Activated B cell treated with CpG ODN at 0.5 μM for 24 hours (primary cell): Measurements from ENCODE around the gene PIP5KL1. TPM values are rescaled to one million over a fixed set of nuclear protein-coding genes. Genes with fewer than 3 reads are reported as not detected.

ENCODE experiments used
- ATAC-seq: fragments of 200-7000 bp; cut with Tn5 transposase; one replicate; pipeline ENCODE4 v1.10.0; 2021; ENCODE audit warnings: low read depth, mild to moderate bottlenecking, moderate library complexity
- CTCF ChIA-PET: fragments of 350-600 bp; sonication (Branson Sonifier 250); formaldehyde crosslinking; loops from one replicate; lab custom pipeline; 2021; ENCODE audit warnings: antibody characterized with exemption; lab: Charles Lee
- POLR2A ChIA-PET: fragments of 350-600 bp; sonication (Branson Sonifier 250); formaldehyde crosslinking; loops from one replicate; lab custom pipeline; 2021; ENCODE audit warnings: antibody characterized with exemption; lab: Charles Lee
- DNase-seq: peaks from one replicate; pipeline ENCODE4 v3.0.0; 2022
- H3K27ac Mint-ChIP-seq: one replicate; pipeline ENCODE4 v1.8.0; 2020; ENCODE audit warnings: mixed read lengths
- H3K27me3 Mint-ChIP-seq: one replicate; pipeline ENCODE4 v1.8.0; 2021; ENCODE audit warnings: mixed read lengths
- H3K36me3 Mint-ChIP-seq: one replicate; pipeline ENCODE4 v1.8.0; 2021; ENCODE audit warnings: low read depth, mixed read lengths
- H3K4me1 Mint-ChIP-seq: one replicate; pipeline ENCODE4 v1.8.0; 2021; ENCODE audit warnings: mixed read lengths
- H3K4me3 Mint-ChIP-seq: one replicate; pipeline ENCODE4 v1.8.0; 2020; ENCODE audit warnings: mild to moderate bottlenecking, mixed read lengths
- H3K9me3 Mint-ChIP-seq: one replicate; pipeline ENCODE4 v1.8.0; 2020; ENCODE audit warnings: mixed read lengths
- intact Hi-C: fragments of 100-400 bp; cut with micrococcal nuclease; formaldehyde crosslinking; loops from one replicate; pipeline ENCODE4 v1.15.1; 2024
- total RNA-seq: library from RNA; stranded (reverse); gene quantifications from 2 replicates; pipeline ENCODE4 v1.2.3, GENCODE V29; 2022
- TF ChIP-seq, protein P1 (sequence below): fragments of 200-600 bp; IDR thresholded peaks from one replicate; pipeline ENCODE4 v1.8.0; 2022; ENCODE audit warnings: antibody characterized with exemption, mild to moderate bottlenecking

PIP5KL1 gene
- total RNA-seq, 1 donor from 2014 or later, result 1.8 TPM

DNA sequence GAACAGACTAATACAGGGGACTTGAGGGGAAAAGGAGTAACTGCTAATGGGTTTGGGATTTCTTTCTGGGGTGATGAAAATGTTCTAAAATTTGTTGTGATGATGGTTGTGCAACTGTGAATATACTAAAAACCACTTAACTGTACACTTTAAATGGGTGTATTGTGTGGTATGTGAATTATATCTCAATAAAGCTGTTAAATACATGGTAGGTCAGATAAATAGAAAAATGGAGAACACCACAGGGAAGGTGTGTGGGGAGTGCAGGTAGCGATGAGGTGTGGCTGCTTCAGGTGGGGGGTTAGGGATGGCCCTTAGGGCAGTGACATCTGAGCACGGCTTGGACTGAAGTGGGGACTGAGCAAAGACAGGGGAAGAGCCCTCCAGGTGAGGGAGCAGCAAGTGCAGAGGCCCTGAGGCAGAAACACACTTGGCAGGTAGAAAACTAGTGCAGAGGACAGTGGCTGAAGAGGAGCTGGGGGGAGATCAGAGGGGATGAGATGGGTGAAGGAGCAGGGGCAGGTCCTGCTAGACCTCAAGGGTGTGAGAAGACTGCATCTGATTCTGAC, 29.3 kb upstream of the PIP5KL1 start:
- CTCF ChIA-PET, result interaction anchor here (1.0 to 8.6 kb wide), 3 partner anchors 19 to 158 kb away, joined by 3 to 180 read pairs (median 7); no protein-coding TSS in a partner anchor
- H3K27me3 Mint-ChIP-seq, result no peaks in the 10 kb centered on the region
- no peak overlapping the region for H3K4me3 Mint-ChIP-seq
- POLR2A ChIA-PET, result interaction anchor here (0.5 to 3.0 kb wide), 4 partner anchors 11 to 871 kb away, joined by 3 to 13 read pairs (median 4); no protein-coding TSS in a partner anchor
- peaks cover 3% of the 10 kb centered on the region for H3K9me3 Mint-ChIP-seq
- H3K36me3 Mint-ChIP-seq, result peaks cover 42% of the 10 kb centered on the region
- DNase-seq (no peak), ATAC-seq (no peak)
- TF ChIP-seq, protein P1, sequence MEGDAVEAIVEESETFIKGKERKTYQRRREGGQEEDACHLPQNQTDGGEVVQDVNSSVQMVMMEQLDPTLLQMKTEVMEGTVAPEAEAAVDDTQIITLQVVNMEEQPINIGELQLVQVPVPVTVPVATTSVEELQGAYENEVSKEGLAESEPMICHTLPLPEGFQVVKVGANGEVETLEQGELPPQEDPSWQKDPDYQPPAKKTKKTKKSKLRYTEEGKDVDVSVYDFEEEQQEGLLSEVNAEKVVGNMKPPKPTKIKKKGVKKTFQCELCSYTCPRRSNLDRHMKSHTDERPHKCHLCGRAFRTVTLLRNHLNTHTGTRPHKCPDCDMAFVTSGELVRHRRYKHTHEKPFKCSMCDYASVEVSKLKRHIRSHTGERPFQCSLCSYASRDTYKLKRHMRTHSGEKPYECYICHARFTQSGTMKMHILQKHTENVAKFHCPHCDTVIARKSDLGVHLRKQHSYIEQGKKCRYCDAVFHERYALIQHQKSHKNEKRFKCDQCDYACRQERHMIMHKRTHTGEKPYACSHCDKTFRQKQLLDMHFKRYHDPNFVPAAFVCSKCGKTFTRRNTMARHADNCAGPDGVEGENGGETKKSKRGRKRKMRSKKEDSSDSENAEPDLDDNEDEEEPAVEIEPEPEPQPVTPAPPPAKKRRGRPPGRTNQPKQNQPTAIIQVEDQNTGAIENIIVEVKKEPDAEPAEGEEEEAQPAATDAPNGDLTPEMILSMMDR, result no peak
- intact Hi-C loops, result no loop called here
- H3K4me1 Mint-ChIP-seq, result peaks cover 80% of the 10 kb centered on the region
- H3K27ac Mint-ChIP-seq, result peak overlapping the region; percentile 75

DNA sequence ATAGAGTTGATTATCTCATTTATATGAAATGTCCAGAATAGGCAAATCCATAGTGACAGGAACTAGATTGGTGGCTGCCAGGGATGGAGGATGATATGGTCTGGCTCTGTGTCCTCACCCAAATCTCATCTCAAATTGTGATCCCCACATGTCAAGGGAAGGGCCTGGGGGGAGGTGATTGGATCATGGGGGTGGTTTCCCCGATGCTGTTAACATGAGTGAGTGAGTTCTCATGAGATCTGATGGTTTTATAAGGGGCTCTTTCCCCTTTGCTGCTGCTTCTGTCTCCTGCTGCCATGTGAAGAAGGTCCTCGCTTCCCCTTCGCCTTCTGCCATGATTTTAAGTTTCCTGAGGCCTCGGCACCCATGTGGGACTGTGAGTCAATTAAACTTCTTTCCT, 28.8 kb upstream of the PIP5KL1 start:
- ATAC-seq, result no peak
- peaks cover 42% of the 10 kb centered on the region for H3K36me3 Mint-ChIP-seq
- ChIA-PET POLR2A (interaction anchor here (0.5 to 3.0 kb wide), 3 partner anchors 12 to 110 kb away, joined by 3 to 13 read pairs (median 4); no protein-coding TSS in a partner anchor), CTCF (interaction anchor here (1.0 to 8.6 kb wide), 3 partner anchors 18 to 158 kb away, joined by 3 to 180 read pairs (median 7); no protein-coding TSS in a partner anchor)
- peaks cover 83% of the 10 kb centered on the region for H3K4me1 Mint-ChIP-seq
- TF ChIP-seq, protein P1, result no peak
- H3K27me3 Mint-ChIP-seq, result no peaks in the 10 kb centered on the region
- DNase-seq, result no peak
- H3K9me3 Mint-ChIP-seq, result peaks cover 3% of the 10 kb centered on the region
- intact Hi-C loops, result no loop called here
- no peak overlapping the region for H3K4me3 Mint-ChIP-seq
- H3K27ac Mint-ChIP-seq, result peak overlapping the region; percentile 75

DNA sequence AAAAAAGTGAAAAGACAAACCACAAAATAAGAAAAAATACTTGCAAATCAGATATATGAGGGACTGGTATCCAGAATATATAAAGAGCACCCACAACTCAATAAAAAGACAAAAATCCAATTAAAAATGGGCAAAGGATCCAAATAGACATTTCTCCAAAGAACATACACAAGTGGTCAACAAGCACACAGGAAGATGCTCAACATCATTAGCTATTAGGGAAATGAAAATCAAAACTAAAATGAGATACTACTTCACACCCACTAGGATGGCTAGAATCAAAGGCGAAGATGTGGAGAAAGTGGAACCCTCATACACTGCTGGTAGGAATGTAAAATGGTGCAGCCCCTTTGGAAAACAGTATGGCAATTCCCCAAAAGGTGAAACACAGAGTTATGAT, 28.2 kb upstream of the PIP5KL1 start:
- Mint-ChIP-seq H3K27ac (peak overlapping the region; percentile 71), H3K4me3 (no peak overlapping the region), H3K27me3 (no peaks in the 10 kb centered on the region), H3K36me3 (peaks cover 41% of the 10 kb centered on the region), H3K4me1 (peaks cover 81% of the 10 kb centered on the region), H3K9me3 (peaks cover 3% of the 10 kb centered on the region)
- ChIA-PET POLR2A (interaction anchor here (0.5 to 6.6 kb wide), 3 partner anchors 12 to 74 kb away, joined by 3 to 67 read pairs (median 3); no protein-coding TSS in a partner anchor), CTCF (interaction anchor here (1.0 to 8.6 kb wide), 3 partner anchors 18 to 159 kb away, joined by 3 to 180 read pairs (median 7); no protein-coding TSS in a partner anchor)
- no peak for ATAC-seq
- DNase-seq, result no peak
- TF ChIP-seq, protein P1, result no peak
- intact Hi-C loops, result no loop called here

DNA sequence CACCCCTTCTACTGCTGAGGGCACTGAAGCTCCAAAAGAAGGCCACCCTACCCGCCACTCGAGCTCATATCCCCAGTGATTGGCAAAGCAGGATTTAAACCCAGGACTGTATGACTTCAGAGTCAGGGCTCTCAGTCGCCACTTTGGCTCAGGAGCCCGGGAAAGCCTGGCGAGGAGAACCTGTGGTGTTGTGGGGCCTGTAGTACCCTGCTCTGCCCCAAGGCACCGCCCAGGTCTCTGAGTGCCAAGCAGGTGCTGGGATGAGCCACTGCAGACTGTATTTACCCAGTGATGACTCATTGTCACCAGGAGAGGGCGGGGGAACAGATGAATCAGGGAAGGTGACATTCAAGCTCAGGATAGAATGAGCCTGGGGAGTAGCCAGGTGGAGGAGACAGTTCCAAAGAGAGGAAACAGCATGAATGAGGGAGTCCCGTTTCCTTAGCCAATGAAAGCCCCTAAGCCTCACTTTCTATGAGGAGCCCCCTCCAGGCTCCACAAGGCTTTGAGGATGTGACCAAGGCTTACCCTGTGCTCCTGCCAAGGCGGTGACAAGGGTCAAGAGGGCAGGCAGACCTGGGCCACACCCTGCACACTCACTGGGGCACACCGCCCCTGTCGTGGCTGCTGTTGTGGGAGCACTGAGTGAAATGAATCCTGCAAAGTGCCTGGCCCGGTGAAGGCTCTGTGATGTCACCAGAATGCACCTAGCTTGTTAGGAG, 24.9 kb upstream of the PIP5KL1 start:
- ChIA-PET POLR2A (interaction anchor here (0.5 to 6.6 kb wide), 15 partner anchors 9 to 173 kb away, joined by 3 to 67 read pairs (median 6); partner anchors contain the start of gene EEIG1), CTCF (interaction anchor here (0.6 to 8.6 kb wide), 16 partner anchors 13 to 162 kb away, joined by 3 to 180 read pairs (median 6); partner anchors contain the start of gene EEIG1)
- no peak for DNase-seq
- H3K27ac Mint-ChIP-seq, result peak overlapping the region; percentile 79
- intact Hi-C loops, result loop anchor here (1.0 kb wide), 5 partner anchors 12 to 162 kb away; no protein-coding TSS in a partner anchor
- no peak overlapping the region for H3K4me3 Mint-ChIP-seq
- peak; percentile 99 for ATAC-seq
- H3K27me3 Mint-ChIP-seq, result no peaks in the 10 kb centered on the region
- peaks cover 61% of the 10 kb centered on the region for H3K4me1 Mint-ChIP-seq
- H3K9me3 Mint-ChIP-seq, result peaks cover 3% of the 10 kb centered on the region
- TF ChIP-seq, protein P1, result no peak
- H3K36me3 Mint-ChIP-seq, result peaks cover 33% of the 10 kb centered on the region
